Body of pancreas (tissue), 4 donors: Measurements from ENCODE around the gene HOXC10. TPM values are rescaled to one million over a fixed set of nuclear protein-coding genes. Genes with fewer than 3 reads are reported as not detected.

Experiments used
- ATAC-seq: fragments of 150-250 bp; one replicate; pipeline ENCODE4 v1.9.1; 2016
- DNase-seq, 4 donors: peaks; one replicate each; pipeline ENCODE4 v3.0.0-alpha.2; 2019
- H3K27ac ChIP-seq, 4 donors: fragments of 200-600 bp; sonication (generic); 1 replicate in 3 of 4; 2 replicates in 1 of 4; pipeline versions ENCODE4 v1.5.1 to v1.6.1; 2016 to 2019; ENCODE audit warnings: mild to moderate bottlenecking in 1 of 4, mixed read lengths in 1 of 4, moderate library complexity in 1 of 4
- H3K27me3 ChIP-seq, 2 donors: fragments of 200-600 bp; sonication (generic); one replicate each; pipeline ENCODE4 v1.6.0; 2016; ENCODE audit warnings: mild to moderate bottlenecking in 1 of 2
- H3K36me3 ChIP-seq, 2 donors: fragments of 200-600 bp; sonication (generic); replicated peaks in 1 of 2; 2 replicates each; pipeline ENCODE4 v1.5.1; 2016; ENCODE audit warnings: low read depth in 2 of 2; ENCODE audit not compliant: insufficient read depth in 1 of 2
- H3K4me1 ChIP-seq: fragments of 200-600 bp; sonication (generic); one replicate; pipeline ENCODE4 v1.6.0; 2016
- H3K4me3 ChIP-seq, 2 donors: fragments of 200-600 bp; sonication (generic); 1 replicate in 1 of 2; 2 replicates in 1 of 2; pipeline ENCODE4 v1.5.1; 2016 to 2019
- H3K9me3 ChIP-seq, 3 donors: fragments of 200-600 bp; sonication (generic); 1 replicate in 2 of 3; 2 replicates in 1 of 3; pipeline ENCODE4 v1.5.1; 2016
- POLR2A ChIP-seq, 3 donors: fragments of 450-650 bp; IDR thresholded peaks; one replicate each; pipeline ENCODE4 v1.6.1; 2016; ENCODE audit warnings: antibody characterized with exemption in 3 of 3, mild to moderate bottlenecking in 2 of 3
- WGBS, 2 donors: methylation state at CpG; one replicate each; pipeline ENCODE4 v1.1.5; 2017; 5-methylcytosine and 5-hydroxymethylcytosine counted together
- intact Hi-C: fragments of 100-400 bp; cut with DNase I; formaldehyde crosslinking; loops from one replicate; pipeline ENCODE4 v1.15.1; 2023
- total RNA-seq, 2 donors: library from RNA; depleted of rRNA; stranded (reverse); fragments of >200 nt; gene quantifications; one replicate each; pipeline ENCODE4 v1.1.0, GENCODE V29; 2016
- TF ChIP-seq, protein P1 (sequence below), 7 experiments: fragments of 450-650 bp in 4 of 7; fragments of 200-600 bp in 3 of 7; sonication (generic) in 3 of 7; IDR thresholded peaks; one replicate each; pipeline ENCODE4 v1.5.1; 2016 to 2019; ENCODE audit warnings: antibody characterized with exemption in 7 of 7

Gene HOXC10
- total RNA-seq, 2 donors from 2014 or later = not detected

DNA sequence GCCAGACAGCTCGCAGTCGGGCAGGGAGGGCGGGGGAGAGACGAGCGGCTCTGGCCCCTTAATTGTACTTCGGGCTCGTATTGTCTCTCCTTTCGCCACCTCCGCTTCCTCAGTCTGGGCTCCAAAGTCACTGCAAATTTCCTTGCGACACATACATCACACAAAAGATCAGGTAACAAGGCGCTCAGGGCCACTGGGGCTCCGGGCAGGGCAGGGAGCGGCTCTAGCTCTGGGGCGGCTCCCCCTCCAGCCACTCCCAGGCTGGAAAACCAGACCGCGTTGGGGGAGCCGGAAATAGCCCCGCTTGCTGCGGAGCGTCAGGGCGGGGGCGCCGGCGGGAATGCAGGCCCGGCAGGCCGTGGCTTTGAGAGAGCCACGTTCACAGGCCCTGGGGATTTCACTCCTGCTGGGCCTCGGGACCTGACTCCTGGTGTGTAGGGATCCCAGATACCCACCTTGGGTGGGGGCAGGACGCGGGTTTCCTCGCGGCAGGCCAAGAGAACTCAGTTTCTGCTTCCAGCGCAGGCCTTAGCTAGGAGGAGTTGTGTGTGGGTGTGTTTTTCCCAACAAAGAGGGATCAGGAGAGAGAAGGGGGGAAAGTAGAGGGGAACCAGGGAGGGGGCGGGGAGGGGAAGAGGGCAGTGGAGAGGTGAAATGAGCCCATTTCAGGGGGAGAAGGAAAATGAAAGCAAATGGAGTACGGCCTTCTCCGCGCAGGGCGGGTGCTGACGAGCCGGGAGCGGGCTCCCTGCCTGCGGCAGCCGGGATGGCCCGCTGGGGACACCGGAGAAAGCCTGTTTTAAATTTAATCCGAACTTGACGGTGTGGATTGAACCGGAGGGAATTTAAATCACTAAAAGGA lies 10.7 kb downstream of the HOXC10 start:
- DNase-seq (peak in 1 of 4 donors; percentile 40), ATAC-seq (peak; percentile 24)
- no peak overlapping the region for H3K27ac ChIP-seq
- H3K4me1 ChIP-seq = peaks cover 45% of the 10 kb centered on the region
- H3K9me3 ChIP-seq = no peaks in the 10 kb centered on the region
- H3K4me3 ChIP-seq = no peak overlapping the region
- intact Hi-C loops = no loop called here
- H3K36me3 ChIP-seq = no peaks in the 10 kb centered on the region
- WGBS, 2 donors = 13 to 16% methylated on average over 40 to 43 of the region's 48 CpGs
- peaks cover 11 to 77% of the 10 kb centered on the region in 2 donors for H3K27me3 ChIP-seq
- TF ChIP-seq, protein P1, sequence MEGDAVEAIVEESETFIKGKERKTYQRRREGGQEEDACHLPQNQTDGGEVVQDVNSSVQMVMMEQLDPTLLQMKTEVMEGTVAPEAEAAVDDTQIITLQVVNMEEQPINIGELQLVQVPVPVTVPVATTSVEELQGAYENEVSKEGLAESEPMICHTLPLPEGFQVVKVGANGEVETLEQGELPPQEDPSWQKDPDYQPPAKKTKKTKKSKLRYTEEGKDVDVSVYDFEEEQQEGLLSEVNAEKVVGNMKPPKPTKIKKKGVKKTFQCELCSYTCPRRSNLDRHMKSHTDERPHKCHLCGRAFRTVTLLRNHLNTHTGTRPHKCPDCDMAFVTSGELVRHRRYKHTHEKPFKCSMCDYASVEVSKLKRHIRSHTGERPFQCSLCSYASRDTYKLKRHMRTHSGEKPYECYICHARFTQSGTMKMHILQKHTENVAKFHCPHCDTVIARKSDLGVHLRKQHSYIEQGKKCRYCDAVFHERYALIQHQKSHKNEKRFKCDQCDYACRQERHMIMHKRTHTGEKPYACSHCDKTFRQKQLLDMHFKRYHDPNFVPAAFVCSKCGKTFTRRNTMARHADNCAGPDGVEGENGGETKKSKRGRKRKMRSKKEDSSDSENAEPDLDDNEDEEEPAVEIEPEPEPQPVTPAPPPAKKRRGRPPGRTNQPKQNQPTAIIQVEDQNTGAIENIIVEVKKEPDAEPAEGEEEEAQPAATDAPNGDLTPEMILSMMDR (IDR thresholded peaks at IDR 0.05) = no peak
- no peak for TF ChIP-seq POLR2A (IDR thresholded peaks at IDR 0.05)

DNA sequence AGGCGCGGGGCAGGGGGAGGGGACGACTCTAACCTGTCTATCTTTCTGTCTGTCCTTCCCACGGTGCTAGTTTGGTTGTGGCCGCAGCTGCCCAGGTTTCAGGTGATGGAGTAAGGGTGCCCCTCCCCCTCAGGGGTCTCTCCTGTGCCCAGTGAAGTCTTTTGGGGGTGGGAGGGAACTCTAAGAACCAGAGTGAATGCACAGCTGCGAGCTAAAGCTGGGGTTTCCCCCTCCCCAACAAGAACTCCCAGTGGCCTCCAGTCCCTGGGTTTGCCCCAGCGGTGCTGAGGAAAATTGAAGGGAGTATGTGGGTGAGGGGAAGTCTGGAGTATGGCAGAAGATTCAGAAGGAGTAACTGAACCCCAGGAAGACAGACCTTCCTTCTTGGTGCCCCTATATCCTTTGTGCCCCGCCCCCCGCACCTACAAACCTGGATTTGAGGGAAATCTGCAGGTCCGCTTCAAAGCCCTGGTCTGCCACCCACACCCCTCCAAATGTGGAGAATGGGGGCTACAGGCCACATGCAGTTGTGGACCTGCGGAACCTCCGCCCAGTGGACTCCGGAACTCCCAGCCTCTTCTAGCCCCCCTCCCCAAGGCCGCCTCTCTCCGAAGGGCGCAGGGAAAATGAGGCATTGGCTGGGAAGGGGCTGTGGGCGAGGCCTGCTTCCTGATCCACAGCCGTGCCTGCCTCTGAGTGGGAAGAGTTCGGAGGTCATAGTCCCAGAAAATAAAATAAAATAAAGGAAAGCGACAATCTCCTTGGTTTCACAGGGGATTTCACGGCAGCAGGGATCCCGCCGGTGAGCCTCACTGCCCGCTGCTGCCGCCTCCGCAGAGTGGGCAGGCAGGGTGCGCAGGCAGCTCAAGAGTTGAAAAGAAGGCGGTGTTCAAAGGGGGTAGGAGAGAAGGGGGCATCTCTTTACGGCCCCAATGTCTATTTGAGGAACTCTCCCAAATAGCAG lies 11.6 kb downstream of the HOXC10 start:
- no peaks in the 10 kb centered on the region for H3K36me3 ChIP-seq
- WGBS, 2 donors = 44 to 53% methylated on average over 28 to 29 of the region's 29 CpGs
- H3K27ac ChIP-seq = no peak overlapping the region
- intact Hi-C loops = no loop called here
- H3K27me3 ChIP-seq = peaks cover 11 to 79% of the 10 kb centered on the region in 2 donors
- DNase-seq (no peak), ATAC-seq (no peak)
- no peaks in the 10 kb centered on the region for H3K9me3 ChIP-seq
- peaks cover 47% of the 10 kb centered on the region for H3K4me1 ChIP-seq
- H3K4me3 ChIP-seq = no peak overlapping the region
- no peak for TF ChIP-seq POLR2A (IDR thresholded peaks at IDR 0.05)

DNA sequence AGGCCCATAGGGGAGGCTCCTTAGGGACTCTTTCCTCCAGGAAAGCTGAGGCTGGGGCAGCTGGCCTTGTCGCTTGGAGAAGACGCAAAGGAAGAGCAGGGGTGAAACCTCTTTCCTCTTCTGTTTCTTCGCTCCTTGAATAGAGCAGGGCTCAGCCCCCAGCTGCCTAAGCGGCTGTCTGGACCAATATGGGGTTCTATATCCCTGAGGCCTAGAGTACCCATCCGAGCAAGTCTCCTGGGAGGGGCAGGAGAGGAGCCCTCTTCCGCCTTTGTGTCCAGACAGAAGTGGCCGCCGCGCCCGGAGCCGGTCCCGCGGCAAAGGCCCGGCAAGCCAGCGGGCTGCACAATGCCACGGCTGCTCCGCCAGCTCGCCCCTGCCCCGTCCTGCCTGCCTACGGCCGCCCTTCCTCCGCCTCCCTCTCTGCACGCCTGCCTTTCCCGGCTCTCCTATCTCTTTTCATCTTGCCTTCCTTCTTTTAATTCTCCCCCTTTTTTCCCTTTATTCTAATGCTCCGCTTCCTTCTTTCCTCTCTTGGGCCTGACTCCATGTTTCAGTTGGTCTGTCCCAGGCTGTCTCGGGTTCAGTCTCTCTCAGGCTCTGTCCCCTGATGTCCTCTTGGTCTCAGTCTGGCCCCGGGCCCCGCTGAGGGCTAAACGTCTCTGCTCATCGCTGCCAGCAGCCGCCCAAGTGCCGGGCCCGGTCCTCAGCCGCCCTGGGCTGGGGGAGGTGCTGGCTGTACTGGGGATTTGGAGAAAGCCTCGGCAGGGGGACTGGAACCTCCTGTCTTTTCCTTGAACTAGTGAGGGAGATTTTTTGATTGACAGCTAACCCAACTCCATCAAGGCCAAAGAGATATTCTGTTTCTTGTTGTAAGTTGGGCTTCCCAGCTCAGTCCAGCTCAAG lies 12.5 kb downstream of the HOXC10 start:
- 13 to 19% methylated on average over 31 to 35 of the region's 35 CpGs for WGBS, 2 donors
- Histone ChIP-seq H3K36me3 (no peaks in the 10 kb centered on the region), H3K4me1 (peaks cover 47% of the 10 kb centered on the region), H3K4me3 (no peak overlapping the region), H3K27me3 (peaks cover 11 to 85% of the 10 kb centered on the region in 2 donors), H3K9me3 (no peaks in the 10 kb centered on the region), H3K27ac (no peak overlapping the region)
- ATAC-seq (no peak), DNase-seq (no peak)
- intact Hi-C loops = no loop called here
- TF ChIP-seq, protein P1 (IDR thresholded peaks at IDR 0.05) = no peak
- no peak for TF ChIP-seq POLR2A (IDR thresholded peaks at IDR 0.05)

DNA sequence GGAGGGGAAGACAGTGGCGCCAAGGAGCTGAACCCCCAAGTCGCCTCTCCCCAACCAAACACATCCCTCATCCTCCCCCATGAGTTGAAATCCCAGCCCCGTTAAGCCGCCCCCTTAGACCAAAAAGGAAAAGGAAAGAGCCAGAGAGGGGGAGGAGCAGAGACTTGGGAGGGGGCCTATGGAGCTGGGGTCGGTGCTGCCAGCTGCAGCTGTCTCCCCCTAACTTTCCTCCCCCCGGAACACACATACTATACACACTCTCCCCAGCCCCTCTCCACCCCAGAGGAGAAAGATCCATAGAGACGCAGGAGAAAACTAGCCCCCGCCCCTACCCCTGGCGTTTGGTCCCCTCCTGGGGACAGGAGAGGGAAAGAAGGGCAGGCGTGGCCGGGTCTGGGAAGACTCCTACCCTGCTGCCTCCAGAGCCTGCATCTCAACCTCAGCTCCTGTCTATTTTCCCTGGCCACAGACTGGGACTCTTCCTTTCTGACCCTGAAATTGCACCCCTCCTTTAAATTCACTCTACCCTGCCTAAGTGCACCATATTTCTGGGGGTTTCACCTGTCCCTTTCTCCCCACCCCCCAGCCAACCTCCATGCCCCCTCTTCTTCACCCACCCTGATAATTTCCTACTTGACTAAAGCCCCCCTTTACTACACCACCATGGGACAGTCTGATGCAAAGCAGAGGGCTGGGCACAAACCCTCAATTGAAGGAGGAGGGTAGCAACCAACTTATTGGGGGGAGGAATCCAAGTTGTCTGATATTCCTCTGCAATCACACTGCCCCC lies 13.4 kb downstream of the HOXC10 start:
- ATAC-seq = no peak
- Histone ChIP-seq H3K9me3 (no peaks in the 10 kb centered on the region), H3K27ac (no peak overlapping the region), H3K36me3 (no peaks in the 10 kb centered on the region), H3K4me1 (peaks cover 47% of the 10 kb centered on the region), H3K27me3 (peaks cover 11 to 82% of the 10 kb centered on the region in 2 donors), H3K4me3 (no peak overlapping the region)
- 11 to 19% methylated on average over 10 to 11 of the region's 11 CpGs for WGBS, 2 donors
- no peak for DNase-seq
- intact Hi-C loops = no loop called here
- TF ChIP-seq, protein P1 (IDR thresholded peaks at IDR 0.05) = no peak
- TF ChIP-seq POLR2A (IDR thresholded peaks at IDR 0.05) = no peak
